Tibial nerve (tissue), 4 donors: ENCODE measurements around the gene CHD6.

ENCODE experiments used
- EP300 ChIP-seq, 2 donors: sonication (generic); formaldehyde crosslinking; IDR thresholded peaks; one replicate each; pipeline ENCODE4 v1.6.1; 2017; ENCODE audit warnings: antibody characterized with exemption in 2 of 2, mild to moderate bottlenecking in 1 of 2
- POLR2A ChIP-seq, 2 donors: fragments of 450-650 bp; IDR thresholded peaks; one replicate each; pipeline ENCODE4 v1.6.1; 2017; ENCODE audit warnings: antibody characterized with exemption in 2 of 2, mild to moderate bottlenecking in 2 of 2, moderate library complexity in 2 of 2
- TF ChIP-seq, protein P1 (sequence below), 5 experiments: fragments of 200-600 bp in 3 of 5; fragments of 450-650 bp in 2 of 5; sonication (generic) in 3 of 5; IDR thresholded peaks; one replicate each; pipeline ENCODE4 v1.5.1; 2016 to 2019; ENCODE audit warnings: antibody characterized with exemption in 5 of 5, mild to moderate bottlenecking in 3 of 5, moderate library complexity in 2 of 5

GRCh38 chr20:41418739-41419293, 199.4 kb downstream of the CHD6 start:
- TF ChIP-seq, protein P1, sequence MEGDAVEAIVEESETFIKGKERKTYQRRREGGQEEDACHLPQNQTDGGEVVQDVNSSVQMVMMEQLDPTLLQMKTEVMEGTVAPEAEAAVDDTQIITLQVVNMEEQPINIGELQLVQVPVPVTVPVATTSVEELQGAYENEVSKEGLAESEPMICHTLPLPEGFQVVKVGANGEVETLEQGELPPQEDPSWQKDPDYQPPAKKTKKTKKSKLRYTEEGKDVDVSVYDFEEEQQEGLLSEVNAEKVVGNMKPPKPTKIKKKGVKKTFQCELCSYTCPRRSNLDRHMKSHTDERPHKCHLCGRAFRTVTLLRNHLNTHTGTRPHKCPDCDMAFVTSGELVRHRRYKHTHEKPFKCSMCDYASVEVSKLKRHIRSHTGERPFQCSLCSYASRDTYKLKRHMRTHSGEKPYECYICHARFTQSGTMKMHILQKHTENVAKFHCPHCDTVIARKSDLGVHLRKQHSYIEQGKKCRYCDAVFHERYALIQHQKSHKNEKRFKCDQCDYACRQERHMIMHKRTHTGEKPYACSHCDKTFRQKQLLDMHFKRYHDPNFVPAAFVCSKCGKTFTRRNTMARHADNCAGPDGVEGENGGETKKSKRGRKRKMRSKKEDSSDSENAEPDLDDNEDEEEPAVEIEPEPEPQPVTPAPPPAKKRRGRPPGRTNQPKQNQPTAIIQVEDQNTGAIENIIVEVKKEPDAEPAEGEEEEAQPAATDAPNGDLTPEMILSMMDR (IDR thresholded peaks at IDR 0.05), result no peak
- TF ChIP-seq EP300 (IDR thresholded peaks at IDR 0.05), result no peak
- no peak for TF ChIP-seq POLR2A (IDR thresholded peaks at IDR 0.05)
